HG03196 (cell line): ENCODE measurements around the gene EPB41L4A.

Experiments
- ATAC-seq: cut with Tn5 transposase; IDR thresholded peaks from one replicate; pipeline ENCODE4 v1.9.1; 2021; ENCODE audit not compliant: unreplicated experiment

EPB41L4A gene

DNA sequence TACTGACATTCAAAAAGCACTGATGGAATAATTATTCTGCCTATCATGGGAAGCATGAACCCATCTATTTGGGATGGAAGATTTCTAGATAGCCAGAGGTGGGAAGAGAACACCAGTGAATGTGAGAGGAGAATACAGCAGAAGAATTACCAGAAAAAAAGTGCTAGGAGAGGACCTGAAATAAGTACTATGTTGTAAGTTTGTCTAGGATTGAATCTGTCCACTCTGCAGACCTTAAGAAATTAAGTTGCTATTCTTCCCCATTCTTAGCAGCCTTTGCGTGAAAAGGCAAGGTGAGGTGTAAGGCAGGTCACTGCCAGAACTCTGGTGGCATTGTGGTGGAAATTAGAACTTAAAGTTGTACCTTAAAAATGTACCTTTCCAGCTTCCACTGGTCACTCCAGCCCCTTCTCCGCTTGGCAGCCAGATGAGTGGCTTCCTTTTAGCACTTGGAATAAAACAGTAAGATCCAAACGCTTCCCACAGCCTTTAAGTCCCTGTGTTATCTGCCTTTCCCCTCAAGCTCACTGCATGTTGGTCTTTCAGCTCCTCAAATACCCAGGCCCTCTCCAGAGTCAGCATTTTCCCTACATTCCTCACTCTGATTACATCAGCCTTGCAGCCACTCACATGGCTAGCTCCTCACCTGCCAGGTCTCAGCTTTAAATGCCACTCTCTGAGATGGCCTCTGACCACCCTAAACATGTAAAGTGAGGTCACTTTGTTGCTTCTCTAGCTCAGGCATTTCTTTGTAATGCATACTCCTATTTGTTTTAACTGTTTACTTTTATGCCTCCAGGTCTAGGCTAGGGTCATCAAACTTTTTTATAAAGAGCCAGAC lies 253.0 kb downstream of the EPB41L4A start:
- no peak for ATAC-seq

DNA sequence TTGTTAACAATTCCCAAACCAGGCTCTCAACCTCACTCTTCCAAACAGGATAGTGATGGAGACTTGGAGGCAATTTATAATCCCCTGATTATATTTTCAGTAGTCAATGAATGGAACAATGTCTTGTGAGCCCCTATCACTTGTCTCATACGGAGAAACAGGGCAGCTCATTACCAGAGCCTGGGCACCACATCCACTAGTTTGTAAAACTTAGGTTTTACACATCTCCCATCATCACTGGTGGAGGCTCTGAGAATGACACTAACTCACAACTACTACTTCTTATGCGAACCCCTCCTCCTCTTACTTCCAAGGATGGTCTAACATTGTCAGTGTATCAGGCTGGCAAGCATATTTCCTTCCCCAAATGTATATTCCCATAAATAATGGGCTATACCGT lies 253.7 kb downstream of the EPB41L4A start:
- ATAC-seq = no peak

DNA sequence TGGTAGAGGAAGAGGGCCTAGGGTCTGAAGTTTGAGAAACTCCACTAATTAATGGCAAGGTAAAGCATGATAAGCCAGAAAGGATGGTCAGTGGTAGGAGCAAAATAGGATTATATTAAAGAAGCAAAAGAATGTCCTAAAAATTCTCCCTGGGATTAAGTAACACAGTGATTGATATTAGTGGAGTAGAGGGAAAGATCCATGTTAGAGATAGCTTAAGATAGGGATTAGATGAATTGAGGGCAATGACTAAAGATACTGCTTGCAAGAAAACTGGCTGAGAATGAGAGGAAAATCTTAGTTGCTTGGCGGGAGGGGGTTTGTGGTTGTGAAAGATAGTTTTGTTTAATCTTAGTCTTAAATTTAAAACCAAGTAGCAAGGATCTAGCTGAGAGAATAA lies 255.6 kb downstream of the EPB41L4A start:
- ATAC-seq = no peak

DNA sequence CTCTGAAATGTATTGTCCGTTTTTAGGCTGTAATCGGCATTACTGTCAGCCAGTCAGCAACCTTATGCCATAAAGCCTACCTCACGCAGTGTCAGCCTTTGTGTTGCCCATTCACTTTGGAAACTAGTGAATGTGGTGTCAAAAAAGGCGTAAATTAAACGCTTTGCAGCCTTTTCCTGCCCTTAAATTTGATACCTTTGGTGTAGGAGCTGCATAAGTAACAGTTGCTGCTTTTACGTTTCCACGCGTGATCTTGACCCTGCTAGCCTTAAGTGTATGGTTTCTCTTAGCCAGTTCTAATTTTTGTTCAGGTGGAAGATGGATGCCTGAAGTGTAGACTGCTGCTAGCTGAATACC lies 257.7 kb downstream of the EPB41L4A start:
- no peak for ATAC-seq

DNA sequence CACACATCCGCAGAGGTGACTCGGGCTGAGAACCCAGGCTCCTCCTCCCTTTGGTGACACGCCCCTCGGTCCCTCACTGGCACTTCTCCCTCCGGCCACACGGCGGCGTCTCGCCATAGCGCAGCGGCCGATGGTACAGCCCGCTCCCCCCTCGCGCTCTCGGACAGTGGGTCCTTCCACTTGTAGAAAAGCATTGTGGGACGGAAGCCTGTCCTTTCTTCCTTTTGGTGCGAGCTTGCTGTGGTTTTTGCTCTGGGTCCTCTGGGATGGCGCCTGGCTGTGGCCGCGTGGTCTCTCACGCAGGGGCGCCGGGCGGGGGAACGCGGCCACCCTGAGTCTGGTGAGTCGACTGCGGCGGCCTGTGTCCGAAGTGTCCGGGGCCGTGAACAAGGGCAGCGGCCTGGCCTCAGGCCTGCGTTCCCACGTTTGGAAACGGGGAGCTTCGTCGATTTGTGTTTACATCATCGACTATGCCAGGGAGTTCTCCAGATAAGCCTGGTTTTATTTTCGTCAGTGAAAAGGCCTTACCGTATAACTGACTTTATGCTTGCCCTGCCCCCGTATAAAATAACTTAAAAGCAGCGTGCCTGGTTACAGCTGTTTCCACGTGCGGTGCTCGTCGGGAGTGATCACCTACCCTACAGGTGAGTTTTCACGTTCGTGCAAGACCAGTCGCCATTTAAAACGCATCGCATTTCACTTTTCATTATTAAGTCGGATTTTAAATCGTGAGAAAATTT lies 258.3 kb downstream of the EPB41L4A start:
- ATAC-seq = peak; percentile 96

DNA sequence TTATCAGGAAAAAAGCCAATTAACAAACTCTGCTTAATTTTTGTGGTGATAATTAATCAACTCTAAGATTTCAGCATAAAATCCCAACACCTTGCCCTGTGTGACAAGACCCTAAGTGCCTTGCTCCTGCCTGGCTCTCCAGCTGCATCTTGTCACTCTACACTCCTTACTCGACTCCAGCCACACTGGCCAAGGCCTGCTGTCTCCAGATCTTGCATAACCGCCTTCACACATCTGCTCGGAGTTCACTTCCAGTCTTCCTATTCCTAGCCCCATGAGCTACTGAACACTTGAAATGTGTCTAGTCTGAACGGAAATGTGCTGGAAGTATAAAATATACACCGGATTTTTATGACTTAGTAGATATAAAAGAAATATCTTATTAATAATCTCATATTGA lies 259.6 kb downstream of the EPB41L4A start:
- no peak for ATAC-seq

DNA sequence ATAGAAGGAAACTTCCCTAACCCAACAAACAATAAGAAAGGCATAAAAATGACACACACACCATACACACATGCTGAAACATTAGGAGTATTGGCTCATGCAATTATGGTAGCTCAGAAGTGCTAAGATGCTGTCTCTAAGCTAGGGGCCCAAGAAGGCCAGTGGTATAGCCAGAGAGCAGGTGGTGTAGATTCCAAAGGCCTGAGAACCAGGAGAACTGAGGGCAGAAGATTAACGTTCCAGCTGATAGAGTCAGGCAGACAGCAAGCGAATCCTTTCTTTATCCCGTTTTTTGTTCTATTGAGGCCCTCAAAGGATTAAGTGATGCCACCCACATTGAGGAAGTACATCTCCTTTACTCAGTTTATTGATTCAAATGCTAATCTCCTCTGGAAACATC lies 262.9 kb downstream of the EPB41L4A start:
- no peak for ATAC-seq

DNA sequence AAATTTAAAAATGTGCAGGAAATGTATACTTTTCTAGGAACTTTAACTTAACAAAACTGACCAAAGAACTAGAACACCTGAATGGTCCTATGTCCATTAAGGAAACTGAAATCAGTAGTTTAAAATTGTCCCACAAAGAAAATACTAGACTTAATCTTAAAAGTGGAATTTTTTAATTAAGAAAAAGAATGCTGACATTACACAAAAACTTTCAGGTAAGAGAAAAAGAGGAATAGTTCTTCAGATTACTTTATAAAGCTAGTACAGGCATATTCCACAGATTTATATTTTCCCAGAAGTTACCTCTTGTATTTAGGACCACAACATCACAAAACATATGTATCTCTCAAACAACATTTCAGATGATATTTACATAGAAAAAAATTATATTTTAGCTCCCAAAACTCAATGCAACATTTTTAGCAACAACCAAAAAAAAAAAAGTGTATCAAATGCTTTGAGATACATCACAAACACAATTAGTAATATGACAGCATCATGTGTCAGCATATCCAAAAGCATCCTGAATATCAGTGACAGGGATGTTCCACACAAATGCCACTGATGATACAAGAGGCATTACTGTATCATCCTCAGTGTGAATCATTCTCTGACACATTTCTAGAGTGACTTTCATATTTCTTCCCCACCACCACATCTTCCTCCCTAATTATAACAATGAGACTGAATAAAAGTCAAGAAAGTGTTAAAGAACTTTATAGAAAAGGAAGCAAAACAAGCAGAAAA lies 264.0 kb downstream of the EPB41L4A start:
- no peak for ATAC-seq

DNA sequence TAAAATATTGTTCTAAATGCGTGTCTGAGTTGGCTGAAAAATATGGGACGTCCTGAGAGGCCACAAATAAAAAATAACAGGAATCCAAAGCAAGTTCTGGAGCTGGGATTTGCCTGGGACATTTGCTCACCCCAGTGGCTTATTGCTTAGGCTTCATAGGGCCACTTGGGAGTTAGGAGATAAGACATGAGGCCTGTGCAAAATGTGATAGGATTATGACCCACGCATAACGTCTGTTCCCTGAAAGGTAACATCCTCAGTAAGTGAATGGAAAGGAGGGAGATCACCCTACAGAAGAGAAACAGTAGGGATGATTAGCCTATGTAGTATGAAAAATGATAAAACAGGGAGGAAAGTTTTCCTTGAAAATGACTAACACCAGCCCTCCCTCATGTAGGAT lies 269.4 kb downstream of the EPB41L4A start:
- no peak for ATAC-seq

DNA sequence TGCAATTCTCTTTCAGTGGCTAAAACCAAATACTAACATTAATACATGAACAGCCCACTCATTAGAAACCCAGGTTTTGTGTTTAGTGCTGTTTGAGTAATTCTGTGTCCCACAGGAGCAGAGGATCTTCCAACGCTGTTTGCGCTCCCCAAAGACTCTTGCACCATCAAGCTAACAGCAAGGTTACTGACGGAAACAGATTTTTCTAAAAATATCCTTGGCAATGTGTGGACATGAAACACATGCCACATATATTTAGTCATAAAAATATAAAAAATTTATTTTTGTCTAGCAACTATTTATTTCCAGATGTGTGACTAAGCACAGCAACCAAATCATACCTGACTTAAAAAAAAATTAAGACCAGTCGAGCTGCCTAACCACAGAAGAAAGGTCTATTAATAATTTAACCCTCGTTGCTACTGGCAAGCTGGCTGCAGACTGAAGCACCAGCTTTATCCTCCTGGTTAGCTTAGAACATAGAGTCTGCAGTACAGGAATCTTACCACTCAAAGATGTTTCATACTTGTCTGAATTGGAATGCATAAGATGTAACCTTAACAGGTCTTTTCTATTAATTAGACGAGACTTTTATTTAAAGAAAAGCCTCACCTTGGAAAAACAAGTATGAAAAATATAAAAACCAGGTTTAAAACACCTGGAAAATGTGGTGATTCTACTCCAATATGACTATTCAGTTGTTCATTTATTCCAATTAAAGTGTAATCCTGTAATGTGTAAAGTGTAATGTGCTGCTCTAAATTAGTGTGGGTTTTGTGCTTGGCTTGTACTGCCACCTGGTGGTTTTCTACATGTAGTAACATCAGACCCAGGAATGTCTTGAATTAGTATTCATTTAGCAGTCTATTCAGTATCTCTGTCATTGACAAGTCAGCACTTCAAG lies 272.5 kb downstream of the EPB41L4A start:
- peak; percentile 80 for ATAC-seq

DNA sequence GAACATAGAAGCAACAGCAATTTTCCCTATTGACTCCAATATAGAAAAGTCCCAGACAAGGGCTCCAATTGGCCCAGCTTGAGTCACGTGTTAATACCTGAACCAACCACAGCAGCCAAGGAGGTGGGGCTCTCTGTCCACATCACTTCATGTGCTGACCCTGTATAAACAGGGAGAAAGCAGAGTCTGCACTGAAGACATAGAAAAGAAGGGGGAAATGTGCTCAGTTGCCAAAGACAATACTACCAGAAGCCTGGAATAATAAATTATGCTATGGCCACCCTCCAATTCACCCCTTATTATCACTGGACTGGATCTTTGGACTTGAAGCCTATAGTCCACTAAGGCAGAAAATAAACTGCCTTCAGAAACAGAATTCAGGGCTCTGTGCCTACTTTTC lies 275.4 kb downstream of the EPB41L4A start:
- ATAC-seq = no peak

DNA sequence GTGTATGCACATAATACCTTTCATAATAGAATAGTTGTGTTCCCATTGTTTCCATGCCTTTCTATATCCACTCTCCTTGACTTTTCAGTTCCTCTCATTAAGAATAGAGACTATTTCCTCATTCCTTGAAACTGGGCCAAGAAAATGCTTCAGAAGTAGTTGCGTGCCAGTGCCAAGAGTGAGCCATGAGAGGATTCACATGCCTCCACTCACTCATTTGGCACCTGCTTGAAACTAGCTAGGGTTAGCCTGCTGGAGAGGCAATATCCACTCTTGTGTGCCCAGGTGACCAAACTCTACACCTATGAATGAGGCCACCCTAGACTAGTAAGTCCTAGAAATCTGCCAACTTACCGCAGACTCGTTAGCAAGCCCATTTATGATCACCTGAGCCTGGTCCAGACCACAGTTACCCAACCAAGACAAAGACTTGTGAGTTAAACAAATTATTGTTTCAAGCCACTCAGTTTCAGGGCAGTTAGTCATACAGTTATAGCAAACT lies 276.3 kb downstream of the EPB41L4A start:
- ATAC-seq = no peak

DNA sequence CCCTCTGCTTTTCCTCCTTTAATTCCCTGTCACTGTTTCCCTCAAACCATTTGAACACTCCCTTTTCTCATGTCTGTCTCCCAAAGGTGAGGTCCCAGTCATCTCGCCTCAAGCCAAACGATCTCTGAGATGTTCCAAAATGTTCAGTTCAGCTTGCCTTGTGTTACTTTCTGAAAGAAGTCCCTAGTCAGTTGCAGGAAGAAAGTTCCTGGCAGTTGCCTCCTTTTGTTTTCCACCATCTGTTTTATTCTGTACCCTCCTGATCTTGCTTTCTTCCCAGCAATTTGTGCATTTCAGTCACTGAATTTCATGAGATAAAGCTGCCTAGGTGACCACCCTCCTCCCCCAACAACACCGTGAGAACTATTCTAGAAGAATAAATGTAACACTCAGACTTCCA lies 277.5 kb downstream of the EPB41L4A start:
- ATAC-seq = no peak

DNA sequence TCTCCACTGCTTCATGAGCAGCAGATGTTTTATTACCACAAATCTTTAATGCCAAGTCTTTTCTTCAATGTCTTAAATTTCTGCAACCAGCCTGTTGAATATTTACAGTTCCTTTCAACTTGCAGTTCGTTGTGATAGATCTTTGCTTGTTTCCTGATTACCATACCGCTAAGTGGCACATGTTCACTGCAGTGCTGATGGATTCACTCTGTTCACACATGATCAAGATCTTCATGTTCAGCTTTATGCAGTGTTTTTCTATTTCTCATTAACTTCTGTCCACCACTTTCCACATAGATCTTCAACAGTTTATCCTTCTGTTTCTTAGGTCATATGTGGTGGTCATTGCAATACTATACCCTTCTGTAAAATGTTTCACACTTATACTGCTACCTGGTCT lies 280.6 kb downstream of the EPB41L4A start:
- ATAC-seq = no peak

DNA sequence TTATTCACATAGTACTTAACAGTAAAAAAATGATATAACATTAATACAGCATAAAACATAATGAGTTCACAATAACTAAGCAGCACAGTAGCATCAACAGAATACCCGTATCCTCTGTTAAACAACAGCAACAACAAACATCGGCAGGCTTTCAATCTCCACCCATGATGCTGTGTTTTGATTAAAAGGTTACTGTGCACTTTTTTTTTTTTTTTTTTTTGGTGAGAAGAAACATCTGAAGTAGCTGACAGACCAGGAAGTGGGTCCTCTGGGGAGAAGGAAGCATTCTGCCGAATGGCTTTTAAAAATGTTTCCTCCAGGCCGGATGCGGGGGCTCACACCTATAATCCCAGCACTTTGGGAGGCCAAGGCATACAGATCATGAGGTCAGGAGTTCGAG lies 282.3 kb downstream of the EPB41L4A start:
- ATAC-seq = no peak

DNA sequence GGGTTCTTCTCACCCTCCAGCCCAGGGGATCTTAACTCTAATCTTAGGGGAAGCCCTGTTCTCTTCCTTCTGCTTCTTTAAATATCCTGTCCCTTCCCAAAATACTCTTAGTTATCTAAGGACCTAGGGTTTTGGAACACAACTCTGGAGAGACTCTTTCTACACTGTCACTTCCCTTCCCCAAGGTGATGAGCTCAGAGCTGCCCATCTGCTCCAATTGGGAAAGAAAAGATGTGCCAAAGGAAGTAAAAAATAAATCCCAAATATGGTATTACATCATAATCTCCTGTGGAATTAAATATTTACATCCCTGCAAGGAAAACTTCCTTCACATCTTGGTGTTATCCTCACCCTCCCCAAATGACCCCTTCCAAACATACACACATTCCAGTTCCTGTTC lies 291.2 kb downstream of the EPB41L4A start:
- ATAC-seq = no peak

DNA sequence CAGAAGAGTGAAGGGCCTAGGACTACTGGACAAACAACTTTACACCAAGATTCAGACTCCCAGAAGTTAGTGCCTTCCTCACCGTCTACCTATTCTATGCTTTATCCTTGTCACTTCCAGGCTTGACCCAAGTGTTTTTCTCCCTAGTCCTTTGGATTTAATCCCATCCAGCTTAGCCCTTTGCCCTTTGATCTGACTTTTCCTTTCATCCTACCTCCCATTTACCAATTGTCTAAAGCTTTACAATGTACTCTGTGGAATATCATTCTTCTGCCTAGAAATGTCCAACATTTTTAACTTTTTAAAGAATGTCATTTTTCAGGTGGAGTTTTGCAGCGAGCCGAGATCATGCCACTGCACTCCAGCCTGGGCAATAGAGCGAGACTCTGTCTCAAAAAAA lies 292.1 kb downstream of the EPB41L4A start:
- ATAC-seq = no peak

DNA sequence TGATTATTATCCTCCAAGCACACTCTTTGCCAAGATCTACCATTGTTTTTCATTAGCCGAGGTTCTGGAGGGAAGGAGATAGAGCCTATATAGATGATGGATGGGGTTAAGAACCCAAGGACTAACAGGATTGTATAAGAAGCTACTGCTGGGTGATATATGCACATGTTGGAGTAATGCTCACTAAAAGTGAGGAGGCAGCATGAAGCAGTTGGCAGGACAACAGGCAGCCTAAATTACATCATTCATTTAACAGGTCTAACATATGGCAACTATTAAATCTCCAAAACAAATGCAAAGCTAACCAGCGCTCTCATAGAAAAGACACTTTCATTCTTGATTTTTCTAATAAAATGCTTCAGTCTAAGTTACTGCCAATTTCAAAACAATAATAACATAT lies 293.2 kb downstream of the EPB41L4A start:
- no peak for ATAC-seq

DNA sequence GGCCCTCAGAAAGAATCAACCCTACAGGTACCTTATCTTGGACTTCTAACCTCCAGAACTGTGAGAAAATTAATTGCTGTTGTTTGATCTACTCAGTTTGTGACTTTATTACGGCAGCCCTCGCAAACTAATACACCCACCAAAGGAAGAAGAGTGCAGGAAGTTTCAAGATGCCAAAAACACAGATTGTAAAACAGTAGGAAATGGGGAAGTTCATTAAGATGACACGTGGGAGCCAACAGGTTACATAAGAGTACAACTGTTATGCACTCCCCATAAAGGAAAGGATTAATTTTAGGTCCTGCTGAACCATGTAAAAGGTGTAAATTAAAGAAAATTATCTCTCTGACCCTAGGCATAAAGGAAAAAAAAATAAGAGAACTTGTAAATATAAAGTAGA lies 294.3 kb downstream of the EPB41L4A start:
- no peak for ATAC-seq

DNA sequence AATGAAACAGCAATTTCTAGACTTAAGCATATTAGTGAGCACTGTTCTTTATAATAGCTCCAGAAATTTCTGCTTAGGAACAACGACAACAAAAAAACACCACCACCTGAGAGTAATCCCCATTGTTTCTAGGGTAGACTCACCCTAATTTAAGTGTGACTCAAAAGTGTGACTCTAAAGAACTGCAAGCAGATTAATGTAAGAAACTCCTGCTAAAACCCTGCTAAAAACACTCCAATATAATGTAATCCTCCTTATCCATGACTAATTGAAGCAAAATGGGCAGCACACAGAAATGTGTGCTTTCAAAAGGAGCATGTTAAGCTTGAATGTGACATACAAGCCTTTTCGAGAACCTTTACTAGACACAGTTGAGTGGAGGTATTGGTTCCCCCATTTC lies 296.0 kb downstream of the EPB41L4A start:
- ATAC-seq = no peak

DNA sequence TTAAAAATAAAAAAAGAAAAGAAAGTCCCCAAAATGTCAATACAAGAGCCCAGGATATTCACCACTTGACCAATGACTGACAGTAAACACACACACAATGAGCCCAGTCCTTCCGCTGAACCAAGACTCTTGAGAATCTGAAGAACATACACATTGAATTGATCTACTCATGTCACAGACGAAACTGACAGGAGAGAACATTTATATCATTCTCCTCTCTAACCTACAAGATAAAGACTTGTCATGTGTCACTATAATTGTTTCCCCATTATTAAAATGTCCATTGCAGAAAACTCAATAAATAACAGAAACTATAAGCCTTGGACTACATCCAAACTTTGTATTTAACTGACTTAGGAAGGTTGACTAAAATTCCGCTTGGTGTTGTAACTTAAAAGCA lies 296.7 kb downstream of the EPB41L4A start:
- ATAC-seq = no peak
